AG09309 (cell line): ENCODE results near the gene STXBP1.

Experiments used
- DNase-seq: peaks from one replicate; pipeline ENCODE4 v3.0.0-alpha.2; 2010; ENCODE audit warnings: low read depth
- H3K4me3 ChIP-seq: 2 replicates; pipeline ENCODE4 v1.5.1; 2011; ENCODE audit warnings: mild to moderate bottlenecking, low read depth, low read length, moderate library complexity; ENCODE audit not compliant: control insufficient read depth
- TF ChIP-seq, protein P1 (sequence below): IDR thresholded peaks from 2 replicates; pipeline ENCODE4 v1.5.1; 2011; ENCODE audit warnings: mild to moderate bottlenecking, low read depth, low read length, inconsistent platforms; ENCODE audit not compliant: insufficient read depth, control insufficient read depth; ENCODE audit errors: missing control alignments

The STXBP1 gene

DNA sequence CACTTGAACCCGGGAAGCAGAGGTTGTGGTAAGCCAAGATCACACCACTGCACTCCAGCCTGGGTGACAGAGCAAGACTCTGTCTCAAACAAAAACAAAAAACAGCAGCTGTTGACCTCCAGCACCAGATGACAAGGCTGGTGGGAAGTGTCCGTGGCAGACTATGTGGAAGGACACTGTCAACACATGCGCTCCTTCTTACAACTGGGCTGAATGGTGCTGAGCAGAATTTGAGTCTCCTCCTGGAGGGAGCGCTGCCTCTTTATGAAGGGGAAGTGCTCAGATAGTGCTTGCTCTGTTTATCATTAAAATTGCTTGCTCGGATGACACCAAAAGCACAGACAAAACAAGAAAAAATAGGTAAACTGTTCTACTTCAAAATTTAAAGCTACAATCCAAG is 85.5 kb downstream of the STXBP1 start:
- H3K4me3 ChIP-seq: no peak overlapping the region
- TF ChIP-seq, protein P1, sequence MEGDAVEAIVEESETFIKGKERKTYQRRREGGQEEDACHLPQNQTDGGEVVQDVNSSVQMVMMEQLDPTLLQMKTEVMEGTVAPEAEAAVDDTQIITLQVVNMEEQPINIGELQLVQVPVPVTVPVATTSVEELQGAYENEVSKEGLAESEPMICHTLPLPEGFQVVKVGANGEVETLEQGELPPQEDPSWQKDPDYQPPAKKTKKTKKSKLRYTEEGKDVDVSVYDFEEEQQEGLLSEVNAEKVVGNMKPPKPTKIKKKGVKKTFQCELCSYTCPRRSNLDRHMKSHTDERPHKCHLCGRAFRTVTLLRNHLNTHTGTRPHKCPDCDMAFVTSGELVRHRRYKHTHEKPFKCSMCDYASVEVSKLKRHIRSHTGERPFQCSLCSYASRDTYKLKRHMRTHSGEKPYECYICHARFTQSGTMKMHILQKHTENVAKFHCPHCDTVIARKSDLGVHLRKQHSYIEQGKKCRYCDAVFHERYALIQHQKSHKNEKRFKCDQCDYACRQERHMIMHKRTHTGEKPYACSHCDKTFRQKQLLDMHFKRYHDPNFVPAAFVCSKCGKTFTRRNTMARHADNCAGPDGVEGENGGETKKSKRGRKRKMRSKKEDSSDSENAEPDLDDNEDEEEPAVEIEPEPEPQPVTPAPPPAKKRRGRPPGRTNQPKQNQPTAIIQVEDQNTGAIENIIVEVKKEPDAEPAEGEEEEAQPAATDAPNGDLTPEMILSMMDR: no peak
- no peak for DNase-seq

- TF ChIP-seq, protein P1: no peak
- no peak overlapping the region for H3K4me3 ChIP-seq
- DNase-seq: no peak
Measured at GRCh38 chr9:127698386-127698785, 86.3 kb downstream of the STXBP1 start.

- DNase-seq: peak; percentile 90
Measured at GRCh38 chr9:127698985-127699670, 87.1 kb downstream of the STXBP1 start.

GRCh38 chr9:127700140-127700539 is 88.1 kb downstream of the STXBP1 start:
- no peak for DNase-seq
- TF ChIP-seq, protein P1: no peak
- no peak overlapping the region for H3K4me3 ChIP-seq

More at GRCh38 chr9:127698985-127699670, 87.1 kb downstream of the STXBP1 start:
- TF ChIP-seq, protein P1: no peak
- H3K4me3 ChIP-seq: peak overlapping the region; percentile 38

DNA sequence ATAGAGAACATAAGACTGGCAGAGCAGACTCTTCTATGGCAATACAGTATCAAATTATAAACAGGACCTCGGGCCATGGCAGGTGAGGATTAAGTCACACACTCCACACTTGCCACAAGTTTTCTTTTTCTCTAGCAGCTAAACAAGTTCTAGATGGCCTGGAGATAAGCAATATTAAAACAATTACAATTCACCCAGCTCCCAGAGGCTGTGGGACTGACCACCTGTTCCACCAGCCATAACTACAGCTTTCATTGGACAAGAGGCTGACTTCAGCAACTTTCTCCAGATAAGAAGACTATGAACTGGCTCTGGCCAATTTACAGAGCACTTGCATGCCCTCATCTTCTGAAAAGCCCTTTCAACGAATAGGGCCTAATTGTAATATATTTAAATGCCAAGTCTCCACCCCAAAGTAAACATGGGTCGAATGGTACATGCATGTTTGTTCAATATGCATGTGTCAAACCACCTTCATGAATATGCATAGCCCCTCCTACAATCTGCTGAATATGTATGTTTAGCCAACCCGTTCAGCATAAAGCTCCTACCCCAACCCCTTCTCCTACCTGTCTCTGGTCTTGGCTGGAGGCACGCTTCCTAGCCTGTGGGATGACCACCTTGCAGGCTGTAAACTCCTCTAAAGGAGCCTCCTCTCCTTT is 88.6 kb downstream of the STXBP1 start:
- no peak for DNase-seq
- H3K4me3 ChIP-seq: no peak overlapping the region
- TF ChIP-seq, protein P1: no peak

DNA sequence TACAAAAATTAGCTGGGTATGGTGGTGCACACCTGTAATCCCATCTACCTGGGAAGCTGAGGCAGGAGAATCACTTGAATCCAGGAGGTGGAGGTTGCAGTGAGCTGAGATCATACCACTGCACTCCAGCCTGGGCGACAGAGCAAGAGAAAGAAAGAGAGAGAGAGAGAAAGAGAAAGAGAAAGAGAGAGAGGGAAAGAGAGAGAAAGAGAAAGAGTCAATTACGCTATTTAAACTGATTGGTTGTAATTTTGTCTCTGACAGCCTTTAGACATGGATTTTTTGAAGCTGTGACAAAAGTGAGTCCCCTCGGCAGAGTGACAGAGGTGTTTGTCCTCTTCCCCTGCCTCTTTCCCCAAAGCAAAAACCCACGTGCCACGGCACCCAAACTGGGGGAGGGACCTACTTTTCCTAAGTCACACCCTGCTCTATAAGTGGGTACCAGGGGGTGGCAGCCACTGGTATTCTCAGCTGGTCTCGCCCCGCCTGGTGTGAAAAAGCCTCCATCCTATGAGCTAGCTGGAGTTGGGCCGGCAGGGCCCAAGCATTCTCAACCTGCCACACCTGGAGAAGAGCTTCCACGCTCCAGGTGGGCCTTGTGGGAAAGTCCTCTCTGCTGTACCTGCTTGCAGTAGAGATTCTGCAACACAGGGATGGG is 91.3 kb downstream of the STXBP1 start:
- TF ChIP-seq, protein P1: no peak
- H3K4me3 ChIP-seq: no peak overlapping the region
- DNase-seq: no peak
